Fibroblast of mammary gland (primary cell): ENCODE data around the gene FGF12.

Source experiments
- DNase-seq: peaks from one replicate; pipeline ENCODE4 v3.0.0-alpha.2; 2010; ENCODE audit warnings: low read depth
- H3K4me3 ChIP-seq: 2 replicates; pipeline ENCODE4 v1.5.1; 2011; ENCODE audit warnings: low read depth, mild to moderate bottlenecking, low read length, moderate library complexity; ENCODE audit not compliant: control insufficient read depth
- CTCF ChIP-seq: conservative IDR thresholded peaks from 2 replicates; pipeline ENCODE4 v1.5.1; 2011; ENCODE audit warnings: low read depth, low read length, inconsistent platforms; ENCODE audit not compliant: control insufficient read depth, insufficient read depth

The FGF12 gene

GRCh38 chr3:192435241-192435640 lies 292.1 kb downstream of the FGF12 start:
- no peak overlapping the region for H3K4me3 ChIP-seq
- no peak for DNase-seq
- TF ChIP-seq CTCF, result no peak

DNA sequence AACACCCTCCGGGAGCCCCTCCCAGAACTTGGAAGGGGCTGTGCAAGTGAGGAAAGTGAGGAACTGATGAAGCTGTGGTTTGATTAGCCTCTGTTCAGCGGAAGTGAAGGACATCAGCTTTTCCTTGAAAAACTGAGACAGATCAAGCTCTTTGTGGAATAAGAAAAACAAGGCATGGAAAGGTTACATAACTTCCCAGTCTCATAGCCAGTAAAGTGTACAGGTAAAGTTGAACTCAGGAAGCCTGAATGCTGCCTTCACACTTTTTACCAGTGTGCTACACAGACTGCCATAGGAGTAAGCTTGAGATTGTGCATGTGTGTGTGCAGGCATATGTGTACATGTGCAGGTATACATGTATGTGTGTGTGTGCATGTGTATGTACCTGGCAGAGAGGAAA lies 293.2 kb downstream of the FGF12 start:
- no peak overlapping the region for H3K4me3 ChIP-seq
- TF ChIP-seq CTCF, result no peak
- no peak for DNase-seq

- DNase-seq, result no peak
- TF ChIP-seq CTCF, result no peak
These were observed 293.6 kb downstream of the FGF12 start for GRCh38 chr3:192433704-192434103.

GRCh38 chr3:192422997-192423342 lies 304.4 kb downstream of the FGF12 start:
- no peak for DNase-seq
- H3K4me3 ChIP-seq, result no peak overlapping the region
- TF ChIP-seq CTCF, result no peak

More at GRCh38 chr3:192433704-192434103, 293.6 kb downstream of the FGF12 start:
- no peak overlapping the region for H3K4me3 ChIP-seq

- peak; percentile 35 for DNase-seq
- H3K4me3 ChIP-seq, result no peak overlapping the region
- no peak for TF ChIP-seq CTCF
These were observed 304.9 kb downstream of the FGF12 start for GRCh38 chr3:192422321-192422996.

GRCh38 chr3:192419312-192419711 lies 308.0 kb downstream of the FGF12 start:
- no peak for DNase-seq
- H3K4me3 ChIP-seq, result no peak overlapping the region
- no peak for TF ChIP-seq CTCF
